CD4-positive, alpha-beta T cell (primary cell): ENCODE data around the gene STX17. TPM values are rescaled to one million over a fixed set of nuclear protein-coding genes. Genes with fewer than 3 reads are reported as not detected.

Experiments used
- ATAC-seq: fragments of 200-7000 bp; cut with Tn5 transposase; one replicate; pipeline ENCODE4 v1.10.0; 2022; ENCODE audit warnings: mild to moderate bottlenecking; ENCODE audit not compliant: poor library complexity
- CTCF ChIA-PET: fragments of 350-600 bp; sonication (Branson Sonifier 250); formaldehyde crosslinking; loops from one replicate; lab custom pipeline; 2021; ENCODE audit warnings: antibody characterized with exemption, inconsistent platforms; lab: Charles Lee
- POLR2A ChIA-PET: fragments of 350-600 bp; sonication (Branson Sonifier 250); formaldehyde crosslinking; loops from one replicate; lab custom pipeline; 2021; ENCODE audit warnings: antibody characterized with exemption, inconsistent platforms; lab: Charles Lee
- DNase-seq, 14 experiments: peaks; one replicate each; pipeline ENCODE4 v3.0.0-alpha.2; 2013 to 2020; ENCODE audit warnings: mixed read lengths in 2 of 14
- H3K27ac ChIP-seq, 2 donors: one replicate each; pipeline versions ENCODE4 v1.5.1 to v1.7.0; 2013; ENCODE audit warnings: low read length in 2 of 2, low read depth in 1 of 2, mild to moderate bottlenecking in 1 of 2
- H3K27me3 ChIP-seq, 2 experiments: 1 replicate in 1 of 2; 2 replicates in 1 of 2; pipeline versions ENCODE4 v1.6.1 to v1.7.0; 2013; ENCODE audit warnings: low read length in 2 of 2, control low read depth in 1 of 2, mild to moderate bottlenecking in 1 of 2, moderate library complexity in 1 of 2; ENCODE audit not compliant: insufficient read depth in 2 of 2, control insufficient read depth in 1 of 2
- H3K36me3 ChIP-seq: one replicate; pipeline ENCODE4 v1.6.1; 2013; ENCODE audit warnings: low read length, control low read depth; ENCODE audit not compliant: insufficient read depth
- H3K4me1 ChIP-seq: one replicate; pipeline ENCODE4 v1.6.1; 2013; ENCODE audit warnings: low read length, control low read depth; ENCODE audit not compliant: insufficient read depth
- H3K4me3 ChIP-seq: one replicate; pipeline ENCODE4 v1.5.1; 2013; ENCODE audit warnings: mild to moderate bottlenecking, low read length, moderate library complexity
- H3K9me3 ChIP-seq, 2 experiments: 1 replicate in 1 of 2; 2 replicates in 1 of 2; pipeline versions ENCODE4 v1.6.1 to v1.7.0; 2013; ENCODE audit warnings: low read length in 2 of 2, mild to moderate bottlenecking in 2 of 2, control low read depth in 1 of 2, moderate library complexity in 1 of 2; ENCODE audit not compliant: control insufficient read depth in 1 of 2, insufficient read depth in 1 of 2
- H3K27ac Mint-ChIP-seq: one replicate; pipeline ENCODE4 v1.8.0; 2020; ENCODE audit warnings: mixed read lengths
- H3K27me3 Mint-ChIP-seq: one replicate; pipeline ENCODE4 v1.8.0; 2021; ENCODE audit warnings: mixed read lengths
- H3K36me3 Mint-ChIP-seq: one replicate; pipeline ENCODE4 v1.8.0; 2021; ENCODE audit warnings: low read depth, mixed read lengths
- H3K4me1 Mint-ChIP-seq: one replicate; pipeline ENCODE4 v1.8.0; 2021; ENCODE audit warnings: low read depth, mixed read lengths
- H3K4me3 Mint-ChIP-seq: one replicate; pipeline ENCODE4 v1.8.0; 2020; ENCODE audit warnings: mild to moderate bottlenecking, mixed read lengths
- H3K9me3 Mint-ChIP-seq: one replicate; pipeline ENCODE4 v1.8.0; 2020; ENCODE audit warnings: mixed read lengths
- intact Hi-C, 2 experiments: fragments of 100-400 bp; cut with DNase I in 1 of 2; cut with micrococcal nuclease in 1 of 2; formaldehyde crosslinking; loops; one replicate each; pipeline versions ENCODE4 v1.15.1 to v1.9.0; 2023 to 2025; cut with DNase I, micrococcal nuclease
- total RNA-seq, 174 experiments: library from RNA in 2 of 174; stranded (reverse) in 2 of 174; gene quantifications; one replicate each; pipeline ENCODE4 v1.2.3 and lab custom pipeline; 2021 to 2026
- TF ChIP-seq, protein P1 (sequence below): fragments of 200-600 bp; IDR thresholded peaks from one replicate; pipeline ENCODE4 v1.8.0; 2022; ENCODE audit warnings: antibody characterized with exemption, mild to moderate bottlenecking

The STX17 gene
- total RNA-seq, 2 experiments from 2014 or later = 29.3 to 31.3 TPM

DNA sequence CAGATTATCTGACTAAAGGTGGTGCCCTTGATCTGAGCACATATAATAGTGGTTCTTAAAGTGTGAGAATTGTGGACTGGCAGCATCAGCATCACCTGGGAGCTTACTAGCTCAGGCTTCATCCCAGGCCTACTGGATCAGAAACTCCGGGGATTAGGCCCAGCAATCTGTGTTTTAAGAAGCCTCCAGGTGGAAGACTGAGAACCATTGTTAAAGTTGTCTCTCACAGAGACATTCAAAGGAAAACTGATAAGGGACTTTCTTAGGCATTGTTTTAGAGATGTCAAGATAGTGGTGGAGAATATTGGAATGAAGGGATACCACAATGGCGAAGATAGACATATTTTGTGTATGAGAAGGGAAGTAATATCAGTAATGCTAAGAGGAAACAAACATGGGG lies 59.5 kb downstream of the STX17 start:
- no peak for ATAC-seq
- Histone ChIP-seq H3K27me3 (no peaks in the 10 kb centered on the region), H3K4me1 (no peaks in the 10 kb centered on the region), H3K27ac (no peak overlapping the region), H3K9me3 (no peaks in the 10 kb centered on the region), H3K36me3 (peaks cover 52% of the 10 kb centered on the region), H3K4me3 (no peak overlapping the region)
- Mint-ChIP-seq H3K4me1 (no peaks in the 10 kb centered on the region), H3K9me3 (no peaks in the 10 kb centered on the region), H3K27ac (no peak overlapping the region), H3K27me3 (no peaks in the 10 kb centered on the region), H3K36me3 (peaks cover 83% of the 10 kb centered on the region), H3K4me3 (no peak overlapping the region)
- no peak for DNase-seq
- ChIA-PET CTCF (no interaction called here), POLR2A (no interaction called here)
- TF ChIP-seq, protein P1, sequence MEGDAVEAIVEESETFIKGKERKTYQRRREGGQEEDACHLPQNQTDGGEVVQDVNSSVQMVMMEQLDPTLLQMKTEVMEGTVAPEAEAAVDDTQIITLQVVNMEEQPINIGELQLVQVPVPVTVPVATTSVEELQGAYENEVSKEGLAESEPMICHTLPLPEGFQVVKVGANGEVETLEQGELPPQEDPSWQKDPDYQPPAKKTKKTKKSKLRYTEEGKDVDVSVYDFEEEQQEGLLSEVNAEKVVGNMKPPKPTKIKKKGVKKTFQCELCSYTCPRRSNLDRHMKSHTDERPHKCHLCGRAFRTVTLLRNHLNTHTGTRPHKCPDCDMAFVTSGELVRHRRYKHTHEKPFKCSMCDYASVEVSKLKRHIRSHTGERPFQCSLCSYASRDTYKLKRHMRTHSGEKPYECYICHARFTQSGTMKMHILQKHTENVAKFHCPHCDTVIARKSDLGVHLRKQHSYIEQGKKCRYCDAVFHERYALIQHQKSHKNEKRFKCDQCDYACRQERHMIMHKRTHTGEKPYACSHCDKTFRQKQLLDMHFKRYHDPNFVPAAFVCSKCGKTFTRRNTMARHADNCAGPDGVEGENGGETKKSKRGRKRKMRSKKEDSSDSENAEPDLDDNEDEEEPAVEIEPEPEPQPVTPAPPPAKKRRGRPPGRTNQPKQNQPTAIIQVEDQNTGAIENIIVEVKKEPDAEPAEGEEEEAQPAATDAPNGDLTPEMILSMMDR = no peak
- intact Hi-C loops = no loop called here

DNA sequence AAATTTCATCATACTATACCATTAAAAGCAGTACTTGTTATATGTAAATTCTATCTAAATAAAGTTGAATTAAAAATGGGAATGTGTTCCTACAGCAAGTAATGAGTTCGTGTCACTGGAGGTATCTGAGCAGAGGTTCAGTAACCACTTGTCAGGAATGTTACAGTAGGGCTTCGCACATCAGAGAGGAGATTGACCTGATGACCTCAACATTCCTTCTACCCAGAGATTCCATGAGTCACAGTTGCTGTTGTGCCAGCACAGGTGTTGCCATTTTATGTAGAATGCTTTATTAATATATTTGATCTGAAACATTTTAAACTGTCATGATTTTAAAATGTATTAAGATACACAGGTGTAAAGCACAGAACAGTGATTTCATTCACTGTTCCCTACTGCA lies 60.3 kb downstream of the STX17 start:
- H3K4me3 ChIP-seq = no peak overlapping the region
- no peaks in the 10 kb centered on the region for H3K27me3 ChIP-seq
- H3K9me3 Mint-ChIP-seq = no peaks in the 10 kb centered on the region
- H3K9me3 ChIP-seq = no peaks in the 10 kb centered on the region
- ChIA-PET CTCF (no interaction called here), POLR2A (no interaction called here)
- no peak overlapping the region for H3K4me3 Mint-ChIP-seq
- peaks cover 76% of the 10 kb centered on the region for H3K36me3 Mint-ChIP-seq
- no peaks in the 10 kb centered on the region for H3K4me1 ChIP-seq
- intact Hi-C loops = no loop called here
- H3K4me1 Mint-ChIP-seq = no peaks in the 10 kb centered on the region
- H3K27me3 Mint-ChIP-seq = no peaks in the 10 kb centered on the region
- H3K27ac Mint-ChIP-seq = no peak overlapping the region
- TF ChIP-seq, protein P1 = no peak
- H3K36me3 ChIP-seq = peaks cover 45% of the 10 kb centered on the region
- DNase-seq (no peak), ATAC-seq (no peak)
- H3K27ac ChIP-seq = no peak overlapping the region

DNA sequence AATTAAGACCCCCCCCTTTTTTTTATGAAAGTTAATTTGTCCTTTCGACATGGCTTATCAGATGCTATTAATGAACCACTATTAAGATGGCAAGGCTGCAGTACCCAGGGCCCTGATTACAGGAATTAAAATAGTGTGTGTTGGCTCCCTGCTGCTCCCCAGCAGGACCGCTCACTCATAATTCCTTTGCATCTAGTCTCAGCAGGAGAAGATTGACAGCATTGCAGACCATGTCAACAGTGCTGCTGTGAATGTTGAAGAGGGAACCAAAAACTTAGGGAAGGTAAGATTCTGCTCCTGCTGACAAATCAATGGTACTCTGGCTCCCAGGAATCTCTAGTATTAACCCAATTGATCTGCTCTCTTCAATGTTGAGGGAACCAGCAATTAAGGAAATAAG lies 61.0 kb downstream of the STX17 start:
- Histone ChIP-seq H3K36me3 (peaks cover 42% of the 10 kb centered on the region), H3K4me3 (no peak overlapping the region), H3K4me1 (no peaks in the 10 kb centered on the region), H3K27ac (no peak overlapping the region), H3K27me3 (no peaks in the 10 kb centered on the region), H3K9me3 (no peaks in the 10 kb centered on the region)
- DNase-seq (no peak), ATAC-seq (no peak)
- peaks cover 71% of the 10 kb centered on the region for H3K36me3 Mint-ChIP-seq
- no peaks in the 10 kb centered on the region for H3K4me1 Mint-ChIP-seq
- H3K9me3 Mint-ChIP-seq = no peaks in the 10 kb centered on the region
- H3K27me3 Mint-ChIP-seq = no peaks in the 10 kb centered on the region
- POLR2A ChIA-PET = no interaction called here
- intact Hi-C loops = no loop called here
- H3K27ac Mint-ChIP-seq = peak overlapping the region; percentile 39
- H3K4me3 Mint-ChIP-seq = no peak overlapping the region
- TF ChIP-seq, protein P1 = no peak
- CTCF ChIA-PET = no interaction called here
